ENCODE results near the gene RBPJ. TPM values are rescaled to one million over a fixed set of nuclear protein-coding genes. Genes with fewer than 3 reads are reported as not detected.

The RBPJ gene
- polyA plus RNA-seq, 10 donors, result 62.8 to 98.9 (median 77.5) TPM

Other genes with a start within 250 kb of the RBPJ start
- gene CCKAR, start 169.5 kb downstream of the RBPJ start, polyA plus RNA-seq (ENCODE audit: insufficient read length in 10 of 10), result under 1 TPM in 5 of 10 donors, not detected in 5; 0.09 to 0.37 (median 0.15) TPM

All from muscle of back (tissue), 10 donors.